Fibroblast of mammary gland (primary cell): Measurements from ENCODE around the gene TMEM45A.

ENCODE experiments used
- DNase-seq: peaks from one replicate; pipeline ENCODE4 v3.0.0-alpha.2; 2010; ENCODE audit warnings: low read depth
- H3K4me3 ChIP-seq: 2 replicates; pipeline ENCODE4 v1.5.1; 2011; ENCODE audit warnings: low read depth, mild to moderate bottlenecking, low read length, moderate library complexity; ENCODE audit not compliant: control insufficient read depth
- TF ChIP-seq, protein P1 (sequence below): conservative IDR thresholded peaks from 2 replicates; pipeline ENCODE4 v1.5.1; 2011; ENCODE audit warnings: low read depth, low read length, inconsistent platforms; ENCODE audit not compliant: control insufficient read depth, insufficient read depth

The TMEM45A gene

DNA sequence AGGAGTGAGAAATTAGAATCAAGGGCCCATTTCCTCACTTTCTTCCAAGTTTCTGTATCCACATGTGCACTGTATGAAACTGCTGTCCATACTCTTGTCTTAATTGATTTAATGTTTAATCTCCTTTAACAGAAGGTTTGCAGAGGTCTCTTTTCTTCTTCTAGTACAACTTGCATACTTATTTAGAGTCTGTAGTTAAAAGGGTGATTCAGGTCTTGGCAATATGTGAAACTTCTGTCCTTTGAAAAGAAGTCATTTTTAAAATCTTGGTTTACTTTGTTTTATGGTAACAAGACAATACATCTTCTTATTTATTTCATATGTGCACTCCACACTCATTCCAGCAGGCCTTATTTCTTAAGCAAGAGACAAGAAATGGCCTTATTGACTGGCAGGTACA is 25.8 kb downstream of the TMEM45A start:
- DNase-seq, result no peak
- no peak overlapping the region for H3K4me3 ChIP-seq
- TF ChIP-seq, protein P1, sequence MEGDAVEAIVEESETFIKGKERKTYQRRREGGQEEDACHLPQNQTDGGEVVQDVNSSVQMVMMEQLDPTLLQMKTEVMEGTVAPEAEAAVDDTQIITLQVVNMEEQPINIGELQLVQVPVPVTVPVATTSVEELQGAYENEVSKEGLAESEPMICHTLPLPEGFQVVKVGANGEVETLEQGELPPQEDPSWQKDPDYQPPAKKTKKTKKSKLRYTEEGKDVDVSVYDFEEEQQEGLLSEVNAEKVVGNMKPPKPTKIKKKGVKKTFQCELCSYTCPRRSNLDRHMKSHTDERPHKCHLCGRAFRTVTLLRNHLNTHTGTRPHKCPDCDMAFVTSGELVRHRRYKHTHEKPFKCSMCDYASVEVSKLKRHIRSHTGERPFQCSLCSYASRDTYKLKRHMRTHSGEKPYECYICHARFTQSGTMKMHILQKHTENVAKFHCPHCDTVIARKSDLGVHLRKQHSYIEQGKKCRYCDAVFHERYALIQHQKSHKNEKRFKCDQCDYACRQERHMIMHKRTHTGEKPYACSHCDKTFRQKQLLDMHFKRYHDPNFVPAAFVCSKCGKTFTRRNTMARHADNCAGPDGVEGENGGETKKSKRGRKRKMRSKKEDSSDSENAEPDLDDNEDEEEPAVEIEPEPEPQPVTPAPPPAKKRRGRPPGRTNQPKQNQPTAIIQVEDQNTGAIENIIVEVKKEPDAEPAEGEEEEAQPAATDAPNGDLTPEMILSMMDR, result no peak

DNA sequence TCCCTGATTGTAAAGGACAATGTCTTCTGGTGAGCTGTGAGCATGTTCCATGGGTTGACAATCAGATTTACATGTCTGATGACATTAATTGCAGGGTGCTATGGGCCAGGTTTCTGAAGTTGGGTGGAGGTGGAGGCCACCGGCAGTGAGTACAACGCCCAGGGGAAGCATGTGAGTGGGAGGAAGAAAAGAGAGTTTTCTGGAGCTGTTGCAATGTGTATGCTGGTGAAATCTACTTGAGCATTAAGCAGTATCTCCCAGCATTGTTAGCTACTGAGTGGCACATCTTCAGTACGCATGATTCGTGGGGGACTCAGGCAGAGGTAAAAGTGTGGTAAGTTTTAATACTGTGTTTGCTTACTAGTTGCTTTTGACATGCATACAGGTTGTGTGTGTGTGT is 26.6 kb downstream of the TMEM45A start:
- H3K4me3 ChIP-seq, result no peak overlapping the region
- TF ChIP-seq, protein P1, result no peak
- DNase-seq, result peak; percentile 78

DNA sequence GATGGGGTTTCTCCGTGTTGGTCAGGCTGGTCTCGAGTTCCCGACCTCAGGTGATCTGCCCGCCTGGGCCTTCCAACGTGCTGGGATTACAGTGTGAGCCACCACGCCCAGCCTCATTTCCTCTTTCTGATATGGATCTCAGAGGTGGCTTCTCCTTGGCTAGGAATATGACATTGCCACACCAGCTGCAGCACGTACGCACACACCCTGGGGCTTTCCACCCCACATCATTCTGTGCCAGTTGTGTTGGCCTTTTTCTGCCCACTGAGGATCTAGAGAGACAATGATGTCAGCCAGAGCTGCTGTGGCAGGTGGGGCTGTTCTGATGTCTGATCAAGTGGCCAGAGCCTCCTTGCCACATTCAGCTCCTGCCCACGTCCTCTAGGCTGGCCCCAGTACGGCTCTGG is 29.0 kb downstream of the TMEM45A start:
- no peak for DNase-seq
- H3K4me3 ChIP-seq, result no peak overlapping the region
- TF ChIP-seq, protein P1, result no peak

DNA sequence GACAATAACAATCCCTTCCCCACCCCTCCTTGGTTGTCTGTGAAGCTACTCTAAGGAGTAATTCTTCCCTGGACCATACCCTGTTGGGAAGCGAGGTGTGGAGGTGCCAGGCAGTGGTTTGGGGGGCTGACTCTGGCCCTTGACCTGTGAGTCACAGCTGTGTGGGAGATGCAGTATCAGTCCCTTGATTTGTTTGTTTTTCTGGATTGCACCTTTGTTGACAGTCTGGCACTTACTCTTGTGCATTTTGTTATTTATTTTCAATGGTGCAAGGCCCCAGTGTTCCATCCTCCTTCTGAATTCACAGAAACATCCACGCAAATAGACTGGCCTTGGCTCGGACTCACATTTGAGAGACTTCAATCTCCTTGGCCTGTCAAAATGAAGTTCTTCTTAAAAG is 29.7 kb downstream of the TMEM45A start:
- TF ChIP-seq, protein P1, result no peak
- no peak overlapping the region for H3K4me3 ChIP-seq
- no peak for DNase-seq

DNA sequence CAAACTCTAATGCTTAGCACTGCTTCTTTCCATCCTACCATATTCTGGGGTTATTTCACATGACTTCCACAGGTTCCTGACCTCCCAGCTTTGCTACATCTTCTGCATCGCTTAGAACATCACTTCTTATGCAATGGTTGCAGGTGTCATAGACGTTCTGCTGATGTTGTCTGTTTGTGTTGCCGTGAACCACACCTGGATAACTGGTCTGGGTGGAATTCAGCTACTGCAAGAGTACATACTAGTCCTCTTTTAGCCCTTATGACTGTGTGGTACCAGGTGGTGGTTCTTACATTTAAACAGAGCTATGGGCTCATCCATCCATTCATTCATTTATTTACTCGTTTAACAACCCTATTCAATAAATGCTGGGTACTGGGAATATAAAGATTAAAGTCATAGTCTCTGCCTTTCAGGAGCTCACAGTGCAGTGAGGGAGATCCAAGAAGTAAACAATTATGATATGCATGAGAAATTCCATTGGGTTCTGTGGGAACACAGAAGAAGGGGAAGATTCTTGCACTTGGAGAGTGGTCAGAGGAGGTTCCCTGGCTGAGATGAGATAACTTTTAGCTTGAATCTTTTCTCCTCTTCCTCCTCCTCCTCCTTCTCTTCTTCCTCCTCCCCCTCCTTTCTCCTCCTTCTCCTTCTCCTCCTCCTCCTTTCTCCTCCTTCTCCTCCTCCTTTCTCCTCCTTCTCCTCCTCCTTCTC is 30.8 kb downstream of the TMEM45A start:
- TF ChIP-seq, protein P1, result no peak
- DNase-seq, result no peak

DNA sequence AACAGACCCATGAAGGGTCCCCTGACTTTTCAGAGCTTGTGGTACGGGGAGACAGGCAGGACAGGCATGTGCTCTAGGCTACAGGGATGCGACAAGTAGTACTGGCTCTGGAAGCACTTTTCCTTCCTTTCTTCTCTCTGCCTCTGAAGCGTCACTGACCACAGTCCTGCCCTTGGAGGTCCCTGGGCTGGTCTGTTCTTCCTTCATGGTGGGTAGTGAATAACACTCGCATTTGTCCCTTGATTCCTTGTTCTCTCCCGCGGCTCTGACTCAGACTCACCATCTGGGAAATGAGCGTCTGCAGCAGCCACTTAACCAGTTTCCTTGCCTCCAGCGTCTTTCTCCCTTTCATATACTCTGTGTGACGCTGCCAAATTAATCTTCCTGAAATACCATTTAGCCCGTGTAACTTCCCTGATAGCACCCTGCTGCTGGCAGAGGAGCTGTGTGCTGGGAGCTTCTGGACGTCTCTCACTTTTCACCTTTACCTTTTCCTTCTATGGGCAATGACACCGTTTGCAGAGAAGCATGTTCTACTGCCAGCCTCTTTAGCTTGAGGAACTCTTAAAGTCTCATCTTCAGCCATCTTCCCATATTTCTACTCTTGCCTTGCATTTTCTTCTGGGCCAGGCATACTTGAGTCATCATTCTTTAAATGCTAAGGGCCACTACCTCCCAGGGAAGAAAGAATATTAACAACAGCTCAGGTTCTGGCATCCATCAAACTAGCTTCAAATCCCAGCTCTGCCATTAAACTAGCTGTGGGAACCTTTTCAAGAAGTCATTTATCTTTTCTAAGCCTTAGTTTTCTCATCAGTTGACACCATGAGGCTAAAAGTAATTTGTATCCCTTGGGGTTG is 33.6 kb downstream of the TMEM45A start:
- H3K4me3 ChIP-seq, result no peak overlapping the region
- DNase-seq, result peak; percentile 96

More for the DNA sequence above, 30.8 kb downstream of the TMEM45A start:
- H3K4me3 ChIP-seq, result no peak overlapping the region

More for the DNA sequence above, 33.6 kb downstream of the TMEM45A start:
- TF ChIP-seq, protein P1, result no peak
